Raji (cell line): ENCODE measurements around the gene CDC25C.

Experiments
- POLR2A ChIP-seq: IDR thresholded peaks from 2 replicates; pipeline ENCODE4 v1.6.1; 2011; ENCODE audit warnings: low read depth, low read length, control low read depth; ENCODE audit not compliant: insufficient read depth

CDC25C gene

GRCh38 chr5:138263581-138263980 is 68.0 kb downstream of the CDC25C start:
- no peak for TF ChIP-seq POLR2A

- TF ChIP-seq POLR2A = no peak
Measured at GRCh38 chr5:138258704-138259292, 72.8 kb downstream of the CDC25C start.

GRCh38 chr5:138257583-138257982 is 74.0 kb downstream of the CDC25C start:
- TF ChIP-seq POLR2A = no peak

- no peak for TF ChIP-seq POLR2A
Measured at GRCh38 chr5:138252944-138253343, 78.7 kb downstream of the CDC25C start.

- no peak for TF ChIP-seq POLR2A
Measured at GRCh38 chr5:138246822-138247221, 84.8 kb downstream of the CDC25C start.

- no peak for TF ChIP-seq POLR2A
Measured at GRCh38 chr5:138246334-138246733, 85.3 kb downstream of the CDC25C start.

- no peak for TF ChIP-seq POLR2A
Measured at GRCh38 chr5:138245717-138246116, 85.9 kb downstream of the CDC25C start.

GRCh38 chr5:138243794-138244193 is 87.8 kb downstream of the CDC25C start:
- TF ChIP-seq POLR2A = no peak

GRCh38 chr5:138241688-138242571 is 89.7 kb downstream of the CDC25C start:
- TF ChIP-seq POLR2A = no peak

- no peak for TF ChIP-seq POLR2A
Measured at GRCh38 chr5:138240650-138241385, 90.8 kb downstream of the CDC25C start.

GRCh38 chr5:138238034-138238433 is 93.6 kb downstream of the CDC25C start:
- TF ChIP-seq POLR2A = no peak
